HFFc6 (cell line): Measurements from ENCODE around the gene APOC1. TPM values are rescaled to one million over a fixed set of nuclear protein-coding genes. Genes with fewer than 3 reads are reported as not detected.
A peak's percentile ranks its signal among the peaks of the same experiment; 100 is the strongest.

Experiments
- DNase-seq: peaks from one replicate; pipeline ENCODE4 v3.0.0-alpha.2; 2018
- H3K27ac Mint-ChIP-seq: 2 replicates; pipeline ENCODE4 v1.8.0; 2020; ENCODE audit warnings: mild to moderate bottlenecking, mixed read lengths
- H3K27me3 Mint-ChIP-seq: 2 replicates; pipeline ENCODE4 v1.8.0; 2021; ENCODE audit warnings: mild to moderate bottlenecking, moderate library complexity, mixed read lengths; ENCODE audit not compliant: insufficient read depth
- H3K36me3 Mint-ChIP-seq: 2 replicates; pipeline ENCODE4 v1.8.0; 2021; ENCODE audit warnings: low read depth, mixed read lengths
- H3K4me1 Mint-ChIP-seq: 2 replicates; pipeline ENCODE4 v1.8.0; 2020; ENCODE audit warnings: low read depth, mixed read lengths
- H3K4me3 Mint-ChIP-seq: 2 replicates; pipeline ENCODE4 v1.8.0; 2020; ENCODE audit warnings: mild to moderate bottlenecking, moderate library complexity, mixed read lengths
- H3K9me3 Mint-ChIP-seq: 2 replicates; pipeline ENCODE4 v1.8.0; 2020; ENCODE audit warnings: mild to moderate bottlenecking, mixed read lengths
- total RNA-seq, 6 experiments: library from RNA; stranded (reverse); fragmentation: NEBNext Ultra II Directional; extraction: Animal tissue kit (Norgen Biotek cat#: 25700); gene quantifications; 2 replicates in 1 of 6; 3 replicates in 5 of 6; pipeline ENCODE4 v1.2.3, GENCODE V29; 2021
- TF ChIP-seq, protein P1 (sequence below): fragments of 200-600 bp; sonication (generic); IDR thresholded peaks from 2 replicates; pipeline ENCODE4 v1.5.0; 2021; ENCODE audit warnings: antibody characterized with exemption, mild to moderate bottlenecking

Gene APOC1
- total RNA-seq, 6 experiments from 2014 or later = 1.4 to 6.8 (median 2.4) TPM; not detected in 1

DNA sequence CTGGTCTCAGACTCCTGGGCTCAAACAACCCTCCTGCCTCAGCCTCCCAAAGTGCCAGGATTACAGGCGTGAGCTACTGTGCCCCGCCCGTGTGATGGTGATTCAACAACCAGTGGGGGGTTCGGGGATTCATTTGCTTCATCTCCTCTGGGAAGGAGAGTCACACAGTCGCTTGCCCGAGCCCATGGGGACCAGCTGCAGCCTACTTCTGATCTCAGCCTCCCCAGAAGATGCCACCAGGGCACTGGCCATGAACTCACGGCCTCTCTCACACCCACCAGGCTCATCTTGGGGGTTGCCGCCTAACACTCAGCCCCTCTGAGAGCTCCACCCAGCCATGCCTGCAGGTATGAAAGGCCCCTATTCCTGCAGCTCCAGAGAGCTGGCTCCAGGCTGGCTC is 16.6 kb upstream of the APOC1 start:
- no peak overlapping the region for H3K27ac Mint-ChIP-seq
- H3K27me3 Mint-ChIP-seq = peaks cover 3% of the 10 kb centered on the region; the same call in 1 of the 2 replicates
- H3K4me1 Mint-ChIP-seq = peaks cover 4% of the 10 kb centered on the region
- no peak overlapping the region for H3K4me3 Mint-ChIP-seq
- no peak for DNase-seq
- H3K36me3 Mint-ChIP-seq = peaks cover 25% of the 10 kb centered on the region
- TF ChIP-seq, protein P1, sequence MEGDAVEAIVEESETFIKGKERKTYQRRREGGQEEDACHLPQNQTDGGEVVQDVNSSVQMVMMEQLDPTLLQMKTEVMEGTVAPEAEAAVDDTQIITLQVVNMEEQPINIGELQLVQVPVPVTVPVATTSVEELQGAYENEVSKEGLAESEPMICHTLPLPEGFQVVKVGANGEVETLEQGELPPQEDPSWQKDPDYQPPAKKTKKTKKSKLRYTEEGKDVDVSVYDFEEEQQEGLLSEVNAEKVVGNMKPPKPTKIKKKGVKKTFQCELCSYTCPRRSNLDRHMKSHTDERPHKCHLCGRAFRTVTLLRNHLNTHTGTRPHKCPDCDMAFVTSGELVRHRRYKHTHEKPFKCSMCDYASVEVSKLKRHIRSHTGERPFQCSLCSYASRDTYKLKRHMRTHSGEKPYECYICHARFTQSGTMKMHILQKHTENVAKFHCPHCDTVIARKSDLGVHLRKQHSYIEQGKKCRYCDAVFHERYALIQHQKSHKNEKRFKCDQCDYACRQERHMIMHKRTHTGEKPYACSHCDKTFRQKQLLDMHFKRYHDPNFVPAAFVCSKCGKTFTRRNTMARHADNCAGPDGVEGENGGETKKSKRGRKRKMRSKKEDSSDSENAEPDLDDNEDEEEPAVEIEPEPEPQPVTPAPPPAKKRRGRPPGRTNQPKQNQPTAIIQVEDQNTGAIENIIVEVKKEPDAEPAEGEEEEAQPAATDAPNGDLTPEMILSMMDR = no peak
- no peaks in the 10 kb centered on the region for H3K9me3 Mint-ChIP-seq

DNA sequence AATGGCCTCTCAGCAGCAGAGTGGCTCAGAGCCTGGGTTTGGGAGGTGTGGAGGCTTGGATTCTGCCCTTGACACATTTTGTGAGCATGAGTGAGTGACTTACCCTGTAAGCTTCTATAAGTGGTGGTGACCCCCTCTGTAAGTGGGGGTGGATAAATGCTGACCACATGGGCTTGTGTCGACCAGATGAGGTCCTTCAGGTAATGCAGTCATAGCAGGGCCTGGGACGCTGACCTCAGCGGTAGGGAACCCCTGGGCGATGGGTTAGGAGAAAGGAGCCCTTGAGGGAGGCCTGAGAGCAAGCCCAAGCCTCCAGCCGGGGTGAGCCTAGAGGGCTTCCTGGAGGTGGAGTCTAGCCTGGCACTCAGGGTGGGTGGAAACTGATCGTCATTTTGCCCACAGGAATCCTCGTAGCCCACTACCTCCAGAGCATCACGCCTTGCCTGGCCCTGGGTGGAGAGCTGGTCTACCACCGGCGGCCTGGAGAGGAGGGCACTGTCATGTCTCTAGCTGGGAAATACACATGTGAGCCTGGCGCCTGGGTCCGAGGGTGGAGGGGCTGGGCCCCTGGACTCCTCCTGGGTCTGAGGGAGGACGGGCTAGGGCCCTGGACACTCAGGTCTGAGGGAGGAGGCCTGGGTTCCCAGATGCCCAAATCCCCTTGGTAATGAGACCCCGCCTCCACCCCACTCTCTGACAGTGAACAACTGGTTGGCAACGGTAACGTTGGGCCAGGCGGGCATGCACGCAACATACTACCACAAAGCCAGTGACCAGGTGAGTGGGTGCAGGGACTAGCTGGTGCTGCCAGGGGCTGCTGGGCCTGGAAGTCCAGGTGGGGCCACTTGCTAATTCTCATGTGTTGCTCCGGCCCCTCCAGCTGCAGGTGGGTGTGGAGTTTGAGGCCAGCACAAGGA is 13.8 kb upstream of the APOC1 start:
- Mint-ChIP-seq H3K36me3 (peaks cover 15% of the 10 kb centered on the region), H3K4me3 (no peak overlapping the region), H3K27ac (no peak overlapping the region), H3K4me1 (no peaks in the 10 kb centered on the region), H3K27me3 (peaks cover 5% of the 10 kb centered on the region), H3K9me3 (no peaks in the 10 kb centered on the region)
- TF ChIP-seq, protein P1 = no peak
- no peak for DNase-seq

DNA sequence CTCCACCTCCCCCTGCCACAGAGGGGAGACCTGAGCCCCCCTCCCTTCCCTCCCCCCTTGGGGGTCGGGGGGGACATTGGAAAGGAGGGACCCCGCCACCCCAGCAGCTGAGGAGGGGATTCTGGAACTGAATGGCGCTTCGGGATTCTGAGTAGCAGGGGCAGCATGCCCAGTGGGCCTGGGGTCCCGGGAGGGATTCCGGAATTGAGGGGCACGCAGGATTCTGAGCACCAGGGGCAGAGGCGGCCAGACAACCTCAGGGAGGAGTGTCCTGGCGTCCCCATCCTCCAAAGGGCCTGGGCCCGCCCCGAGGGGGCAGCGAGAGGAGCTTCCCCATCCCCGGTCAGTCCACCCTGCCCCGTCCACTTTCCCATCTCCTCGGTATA is 11.2 kb upstream of the APOC1 start:
- TF ChIP-seq, protein P1 = no peak
- Mint-ChIP-seq H3K9me3 (no peaks in the 10 kb centered on the region), H3K36me3 (peaks cover 7% of the 10 kb centered on the region; the same call in 1 of the 2 replicates), H3K27ac (no peak overlapping the region), H3K4me3 (no peak overlapping the region), H3K4me1 (peaks cover 7% of the 10 kb centered on the region; the same call in 1 of the 2 replicates), H3K27me3 (peaks cover 9% of the 10 kb centered on the region)
- no peak for DNase-seq

DNA sequence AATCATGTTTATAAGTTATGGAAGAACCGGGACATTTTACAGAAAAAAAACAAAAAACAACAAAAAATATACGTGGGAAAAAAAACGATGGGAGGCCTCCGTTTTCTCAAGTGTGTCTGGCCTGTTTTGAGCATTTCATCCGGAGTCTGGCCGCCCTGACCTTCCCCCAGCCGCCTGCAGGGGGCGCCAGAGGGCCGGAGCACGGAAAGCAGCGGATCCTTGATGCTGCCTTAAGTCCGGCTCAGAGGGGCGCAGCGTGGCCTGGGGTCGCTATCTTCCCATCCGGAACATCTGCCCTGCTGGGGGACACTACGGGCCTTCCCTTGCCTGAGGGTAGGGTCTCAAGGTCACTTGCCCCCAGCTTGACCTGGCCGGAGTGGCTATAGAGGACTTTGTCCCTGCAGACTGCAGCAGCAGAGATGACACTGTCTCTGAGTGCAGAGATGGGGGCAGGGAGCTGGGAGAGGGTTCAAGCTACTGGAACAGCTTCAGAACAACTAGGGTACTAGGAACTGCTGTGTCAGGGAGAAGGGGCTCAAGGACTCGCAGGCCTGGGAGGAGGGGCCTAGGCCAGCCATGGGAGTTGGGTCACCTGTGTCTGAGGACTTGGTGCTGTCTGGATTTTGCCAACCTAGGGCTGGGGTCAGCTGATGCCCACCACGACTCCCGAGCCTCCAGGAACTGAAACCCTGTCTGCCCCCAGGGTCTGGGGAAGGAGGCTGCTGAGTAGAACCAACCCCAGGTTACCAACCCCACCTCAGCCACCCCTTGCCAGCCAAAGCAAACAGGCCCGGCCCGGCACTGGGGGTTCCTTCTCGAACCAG is 10.6 kb upstream of the APOC1 start:
- H3K36me3 Mint-ChIP-seq = peaks cover 7% of the 10 kb centered on the region; the same call in 1 of the 2 replicates
- peaks cover 9% of the 10 kb centered on the region for H3K27me3 Mint-ChIP-seq
- no peak overlapping the region for H3K27ac Mint-ChIP-seq
- TF ChIP-seq, protein P1 = peak; percentile 100
- no peak overlapping the region for H3K4me3 Mint-ChIP-seq
- DNase-seq = peak; percentile 38
- no peaks in the 10 kb centered on the region for H3K9me3 Mint-ChIP-seq
- H3K4me1 Mint-ChIP-seq = peaks cover 7% of the 10 kb centered on the region; the same call in 1 of the 2 replicates

DNA sequence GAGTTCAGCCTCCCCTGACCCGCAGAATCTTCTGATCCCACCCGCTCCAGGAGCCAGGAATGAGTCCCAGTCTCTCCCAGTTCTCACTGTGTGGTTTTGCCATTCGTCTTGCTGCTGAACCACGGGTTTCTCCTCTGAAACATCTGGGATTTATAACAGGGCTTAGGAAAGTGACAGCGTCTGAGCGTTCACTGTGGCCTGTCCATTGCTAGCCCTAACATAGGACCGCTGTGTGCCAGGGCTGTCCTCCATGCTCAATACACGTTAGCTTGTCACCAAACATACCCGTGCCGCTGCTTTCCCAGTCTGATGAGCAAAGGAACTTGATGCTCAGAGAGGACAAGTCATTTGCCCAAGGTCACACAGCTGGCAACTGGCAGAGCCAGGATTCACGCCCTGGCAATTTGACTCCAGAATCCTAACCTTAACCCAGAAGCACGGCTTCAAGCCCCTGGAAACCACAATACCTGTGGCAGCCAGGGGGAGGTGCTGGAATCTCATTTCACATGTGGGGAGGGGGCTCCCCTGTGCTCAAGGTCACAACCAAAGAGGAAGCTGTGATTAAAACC is 9.9 kb upstream of the APOC1 start:
- peaks cover 10% of the 10 kb centered on the region for H3K27me3 Mint-ChIP-seq
- peaks cover 7% of the 10 kb centered on the region; the same call in 1 of the 2 replicates for H3K4me1 Mint-ChIP-seq
- DNase-seq = no peak
- TF ChIP-seq, protein P1 = peak; percentile 46
- H3K9me3 Mint-ChIP-seq = no peaks in the 10 kb centered on the region
- H3K36me3 Mint-ChIP-seq = peaks cover 7% of the 10 kb centered on the region; the same call in 1 of the 2 replicates
- H3K27ac Mint-ChIP-seq = no peak overlapping the region
- H3K4me3 Mint-ChIP-seq = no peak overlapping the region
